BLaER1 (cell line): Measurements from ENCODE around the gene ANKRD31.
"Not testable (repeated sequence)": the region's sequence is repeated elsewhere in the genome, so short reads cannot be mapped to it uniquely, and the experiment has no call there.

Experiments used
- H3K27ac ChIP-seq: shearing (Covaris generic); formaldehyde crosslinking; 2 replicates; pipeline ENCODE4 v1.8.1; 2022
- H3K27me3 ChIP-seq: shearing (Covaris generic); formaldehyde crosslinking; 2 replicates; pipeline ENCODE4 v1.8.1; 2022
- H3K36me3 ChIP-seq: shearing (Covaris generic); formaldehyde crosslinking; 2 replicates; pipeline ENCODE4 v1.8.1; 2022
- H3K4me1 ChIP-seq: shearing (Covaris generic); formaldehyde crosslinking; 2 replicates; pipeline ENCODE4 v1.8.1; 2022
- H3K4me2 ChIP-seq: shearing (Covaris generic); formaldehyde crosslinking; 2 replicates; pipeline ENCODE4 v1.8.1; 2022
- H3K4me3 ChIP-seq: shearing (Covaris generic); formaldehyde crosslinking; 2 replicates; pipeline ENCODE4 v1.8.1; 2022
- H3K9ac ChIP-seq: shearing (Covaris generic); formaldehyde crosslinking; 2 replicates; pipeline ENCODE4 v1.8.1; 2022
- H3K9me3 ChIP-seq: shearing (Covaris generic); formaldehyde crosslinking; 2 replicates; pipeline ENCODE4 v1.8.1; 2022
- H4K20me1 ChIP-seq: shearing (Covaris generic); formaldehyde crosslinking; 2 replicates; pipeline ENCODE4 v1.8.1; 2022
- Cebpa-rat ChIP-seq: shearing (Covaris generic); IDR thresholded peaks from 2 replicates; pipeline ENCODE4 v1.8.1; 2022

ANKRD31 gene

GRCh38 chr5:75199071-75199470, 37.6 kb downstream of the ANKRD31 start:
- Histone ChIP-seq H3K27ac (no peak overlapping the region), H3K4me1 (no peaks in the 10 kb centered on the region), H3K9me3 (no peaks in the 10 kb centered on the region), H3K36me3 (no peaks in the 10 kb centered on the region), H3K4me2 (no peak overlapping the region), H3K9ac (no peak overlapping the region), H4K20me1 (no peaks in the 10 kb centered on the region), H3K4me3 (no peak overlapping the region), H3K27me3 (no peaks in the 10 kb centered on the region)
- TF ChIP-seq Cebpa-rat = no peak

DNA sequence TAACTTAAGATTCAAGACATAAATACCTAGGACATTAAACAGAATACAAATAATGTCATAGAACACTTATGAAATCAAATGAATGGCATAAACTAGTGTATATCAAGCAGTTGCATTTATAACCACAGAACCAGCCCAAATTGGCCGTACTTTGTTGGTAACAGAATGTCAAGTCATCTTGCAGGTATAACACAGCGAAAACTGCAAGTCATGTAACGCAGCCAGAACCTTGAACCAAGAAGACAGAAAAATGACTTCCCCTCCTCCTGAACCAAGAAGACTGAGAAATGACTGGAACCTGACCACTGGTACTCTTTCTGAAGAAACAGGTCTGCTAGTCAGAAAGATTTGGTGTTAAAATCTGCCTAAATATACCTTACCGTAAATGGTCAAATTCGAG, 38.9 kb downstream of the ANKRD31 start:
- no peaks in the 10 kb centered on the region for H4K20me1 ChIP-seq
- H3K4me1 ChIP-seq = no peaks in the 10 kb centered on the region
- no peaks in the 10 kb centered on the region for H3K36me3 ChIP-seq
- H3K9ac ChIP-seq = no peak overlapping the region
- H3K4me2 ChIP-seq = no peak overlapping the region
- H3K27me3 ChIP-seq = no peaks in the 10 kb centered on the region
- no peaks in the 10 kb centered on the region for H3K9me3 ChIP-seq
- no peak overlapping the region for H3K27ac ChIP-seq
- TF ChIP-seq Cebpa-rat = no peak
- H3K4me3 ChIP-seq = no peak overlapping the region

DNA sequence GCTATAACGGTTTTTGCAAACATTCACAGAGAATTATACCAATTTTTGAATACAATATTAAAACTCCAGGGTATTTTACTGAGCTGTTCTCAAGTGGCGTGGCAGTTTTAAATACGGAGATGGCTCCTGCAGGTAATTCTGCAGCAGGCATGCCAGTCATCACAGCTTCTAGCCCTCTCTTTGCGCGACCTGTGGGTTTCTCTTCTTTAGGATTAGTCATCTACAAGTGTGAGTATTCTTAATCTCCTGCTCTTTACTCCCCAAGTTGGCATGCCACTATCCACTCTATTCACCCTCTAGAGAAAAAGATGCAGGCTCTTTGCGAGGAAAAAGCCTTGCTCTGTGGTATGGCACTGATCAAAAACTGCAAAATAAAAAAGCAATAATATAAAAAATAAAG, 43.9 kb downstream of the ANKRD31 start:
- H3K36me3 ChIP-seq = no peaks in the 10 kb centered on the region
- TF ChIP-seq Cebpa-rat = no peak
- no peaks in the 10 kb centered on the region for H3K9me3 ChIP-seq
- no peaks in the 10 kb centered on the region for H3K27me3 ChIP-seq
- no peaks in the 10 kb centered on the region for H3K4me1 ChIP-seq
- no peak overlapping the region for H3K4me3 ChIP-seq
- H3K4me2 ChIP-seq = no peak overlapping the region
- H3K9ac ChIP-seq = no peak overlapping the region
- H4K20me1 ChIP-seq = no peaks in the 10 kb centered on the region
- no peak overlapping the region for H3K27ac ChIP-seq

DNA sequence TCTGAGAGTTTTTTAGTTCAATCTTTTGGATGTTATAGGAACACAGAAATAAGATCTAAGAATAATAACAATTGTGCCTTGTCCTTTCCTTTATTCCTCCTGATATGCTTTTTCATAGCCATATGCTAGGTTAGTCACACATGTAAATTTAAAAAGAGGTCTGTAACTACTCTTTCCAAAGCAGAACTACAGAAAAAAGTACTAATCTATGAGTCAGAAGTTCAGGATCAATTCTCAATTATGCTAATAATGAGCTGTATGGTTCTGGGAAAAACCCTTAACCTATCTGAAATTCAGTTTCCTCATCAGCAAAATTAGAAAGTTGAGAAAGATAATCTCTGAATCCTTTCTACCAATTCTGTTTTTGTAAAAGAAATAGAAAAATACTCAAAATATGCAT, 44.4 kb downstream of the ANKRD31 start:
- no peaks in the 10 kb centered on the region for H3K9me3 ChIP-seq
- no peaks in the 10 kb centered on the region for H4K20me1 ChIP-seq

DNA sequence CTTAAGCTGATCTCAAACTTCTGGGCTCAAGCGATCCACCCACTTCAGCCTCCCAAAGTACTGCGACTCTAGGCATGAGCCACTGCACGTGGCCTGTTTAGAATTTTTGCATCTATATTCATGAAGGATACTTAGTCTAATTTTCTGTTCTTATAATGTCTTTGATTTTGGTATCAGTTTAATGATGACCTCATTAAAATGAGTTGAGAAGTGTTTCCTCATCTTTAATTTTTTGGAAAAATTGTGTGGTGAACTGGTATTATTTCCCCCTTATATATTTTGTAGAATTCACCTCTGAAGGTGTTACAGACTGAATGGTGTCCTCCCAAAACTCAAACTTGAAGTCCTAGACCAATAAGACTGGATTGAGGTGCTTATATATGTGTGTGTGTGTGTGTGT, 46.5 kb downstream of the ANKRD31 start:
- no peak overlapping the region for H3K9ac ChIP-seq
- no peaks in the 10 kb centered on the region for H3K4me1 ChIP-seq
- H3K4me2 ChIP-seq = no peak overlapping the region
- no peaks in the 10 kb centered on the region for H3K36me3 ChIP-seq
- H4K20me1 ChIP-seq = no peaks in the 10 kb centered on the region
- no peaks in the 10 kb centered on the region for H3K9me3 ChIP-seq
- no peak overlapping the region for H3K4me3 ChIP-seq
- no peaks in the 10 kb centered on the region for H3K27me3 ChIP-seq
- no peak for TF ChIP-seq Cebpa-rat
- H3K27ac ChIP-seq = no peak overlapping the region

More for the DNA sequence above, 44.4 kb downstream of the ANKRD31 start:
- no peaks in the 10 kb centered on the region for H3K27me3 ChIP-seq
- TF ChIP-seq Cebpa-rat = no peak
- no peak overlapping the region for H3K27ac ChIP-seq
- no peak overlapping the region for H3K4me3 ChIP-seq
- H3K9ac ChIP-seq = no peak overlapping the region
- H3K36me3 ChIP-seq = no peaks in the 10 kb centered on the region
- H3K4me2 ChIP-seq = no peak overlapping the region
- H3K4me1 ChIP-seq = no peaks in the 10 kb centered on the region

GRCh38 chr5:75189353-75189752, 47.3 kb downstream of the ANKRD31 start:
- no peaks in the 10 kb centered on the region for H3K4me1 ChIP-seq
- H3K9ac ChIP-seq = no peak overlapping the region
- H3K27me3 ChIP-seq = no peaks in the 10 kb centered on the region
- H3K4me3 ChIP-seq = no peak overlapping the region
- H3K4me2 ChIP-seq = no peak overlapping the region
- TF ChIP-seq Cebpa-rat = no peak
- H3K9me3 ChIP-seq = no peaks in the 10 kb centered on the region
- H3K36me3 ChIP-seq = no peaks in the 10 kb centered on the region
- no peak overlapping the region for H3K27ac ChIP-seq
- H4K20me1 ChIP-seq = no peaks in the 10 kb centered on the region

DNA sequence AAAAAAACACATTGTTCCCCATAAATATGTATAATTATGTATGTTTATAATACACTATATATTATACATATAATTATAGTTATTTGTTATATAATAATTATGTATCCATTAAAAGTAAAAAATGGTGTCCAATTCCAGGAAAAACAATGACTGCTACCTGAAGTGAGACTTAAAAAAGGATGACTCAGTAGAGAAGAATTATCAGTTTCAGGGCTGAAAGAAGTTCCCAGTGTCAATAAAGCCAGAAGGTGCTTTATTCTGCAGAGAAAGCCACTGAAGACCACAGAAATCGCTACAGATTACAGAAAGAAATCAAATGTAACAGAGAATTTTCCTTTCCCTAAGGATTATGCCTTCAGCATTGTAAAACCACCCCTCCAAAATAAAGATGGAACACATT, 50.9 kb downstream of the ANKRD31 start:
- TF ChIP-seq Cebpa-rat = no peak
- no peaks in the 10 kb centered on the region for H3K27me3 ChIP-seq
- H3K36me3 ChIP-seq = no peaks in the 10 kb centered on the region
- no peak overlapping the region for H3K4me2 ChIP-seq
- H3K27ac ChIP-seq = no peak overlapping the region
- no peak overlapping the region for H3K9ac ChIP-seq
- no peaks in the 10 kb centered on the region for H3K4me1 ChIP-seq
- H3K9me3 ChIP-seq = no peaks in the 10 kb centered on the region
- H4K20me1 ChIP-seq = no peaks in the 10 kb centered on the region
- H3K4me3 ChIP-seq = no peak overlapping the region

DNA sequence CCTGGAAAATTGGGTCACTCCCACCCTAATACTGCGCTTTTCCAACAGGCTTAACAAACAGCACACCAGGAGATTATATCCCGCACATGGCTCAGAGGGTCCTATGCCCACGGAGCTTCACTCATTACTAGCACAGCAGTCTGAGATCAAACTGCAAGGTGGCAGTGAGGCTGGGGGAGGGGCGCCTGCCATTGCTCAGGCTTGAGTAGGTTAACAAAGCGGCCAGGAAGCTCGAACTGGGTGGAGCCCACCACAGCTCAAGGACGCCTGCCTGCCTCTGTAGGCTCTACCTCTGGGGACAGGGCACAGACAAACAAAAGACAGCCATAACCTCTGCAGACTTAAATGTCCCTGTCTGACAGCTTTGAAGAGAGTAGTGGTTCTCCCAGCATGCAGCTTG, 60.7 kb downstream of the ANKRD31 start:
- not testable (repeated sequence) for H3K4me1 ChIP-seq

DNA sequence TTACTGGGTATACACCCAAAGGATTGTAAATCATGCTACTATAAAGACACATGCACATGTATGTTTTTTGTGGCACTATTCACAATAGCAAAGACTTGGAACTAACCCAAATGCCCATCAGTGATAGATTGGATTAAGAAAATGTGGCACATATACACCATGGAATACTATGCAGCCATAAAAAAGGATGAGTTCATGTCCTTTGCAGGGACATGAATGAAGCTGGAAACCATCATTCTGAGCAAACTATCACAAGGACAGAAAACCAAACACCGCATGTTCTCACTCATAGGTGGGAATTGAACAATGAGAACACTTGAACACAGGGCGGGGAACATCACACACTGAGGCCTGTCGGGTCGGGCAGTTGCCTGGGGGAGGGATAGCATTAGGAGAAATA, 61.8 kb downstream of the ANKRD31 start:
- not testable (repeated sequence) for H4K20me1 ChIP-seq, H3K4me1 ChIP-seq, H3K27ac ChIP-seq, H3K27me3 ChIP-seq, H3K4me3 ChIP-seq, H3K4me2 ChIP-seq, H3K9ac ChIP-seq, H3K36me3 ChIP-seq
- H3K9me3 ChIP-seq = peaks cover 16% of the 10 kb centered on the region; the same call in 1 of the 2 replicates

More for the DNA sequence above, 60.7 kb downstream of the ANKRD31 start:
- not testable (repeated sequence) for H3K36me3 ChIP-seq, H3K27me3 ChIP-seq, H3K9ac ChIP-seq, H3K27ac ChIP-seq, H3K4me3 ChIP-seq, H3K4me2 ChIP-seq, H4K20me1 ChIP-seq
- H3K9me3 ChIP-seq = peaks cover 16% of the 10 kb centered on the region; the same call in 1 of the 2 replicates

- Histone ChIP-seq H3K9ac (no peak overlapping the region), H3K36me3 (no peaks in the 10 kb centered on the region), H3K27ac (no peak overlapping the region), H4K20me1 (no peaks in the 10 kb centered on the region), H3K27me3 (no peaks in the 10 kb centered on the region), H3K4me3 (no peak overlapping the region), H3K4me2 (no peak overlapping the region), H3K4me1 (peaks cover 8% of the 10 kb centered on the region; the same call in 1 of the 2 replicates), H3K9me3 (0 out of 2 replicates have a peak, but pooled peaks cover 6% of the 10 kb centered on the region)
- no peak for TF ChIP-seq Cebpa-rat
Observed at GRCh38 chr5:75169516-75169915, 67.2 kb downstream of the ANKRD31 start.

DNA sequence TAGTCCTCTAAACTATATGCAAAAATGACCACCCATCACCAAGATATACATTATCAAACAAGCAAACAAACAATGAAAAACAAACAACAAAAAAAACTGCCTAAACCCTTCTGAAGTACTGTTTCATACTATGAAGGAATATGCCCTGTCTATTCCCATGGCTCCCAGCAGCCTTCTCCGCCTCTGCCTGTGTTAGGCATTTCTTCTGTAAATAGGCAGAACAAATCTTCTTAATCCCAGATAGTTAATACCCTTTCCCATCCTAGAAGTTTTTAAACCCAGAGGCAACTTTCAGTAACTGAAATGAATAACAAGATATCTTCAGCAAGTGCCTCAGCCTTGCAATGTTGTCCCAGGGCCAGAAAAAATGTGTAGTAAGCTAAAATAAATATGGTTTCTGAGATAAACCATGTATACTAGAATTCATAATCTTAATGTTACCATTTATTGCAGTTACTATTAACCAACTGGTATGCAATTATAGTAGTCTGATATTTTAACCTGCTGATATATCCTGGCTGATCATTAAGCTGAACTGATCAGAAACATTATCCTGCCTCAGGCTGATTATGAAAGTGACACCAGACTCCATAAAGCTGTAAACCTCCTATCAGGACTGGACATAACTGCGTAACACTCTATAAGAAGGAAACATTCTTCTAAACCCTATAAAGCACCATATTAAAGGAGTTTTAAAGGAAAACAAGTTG, 68.5 kb downstream of the ANKRD31 start:
- Histone ChIP-seq H3K27me3 (no peaks in the 10 kb centered on the region), H3K4me3 (no peak overlapping the region), H3K9ac (no peak overlapping the region), H3K9me3 (no peaks in the 10 kb centered on the region; the same call in 1 of the 2 replicates), H4K20me1 (no peaks in the 10 kb centered on the region), H3K36me3 (no peaks in the 10 kb centered on the region), H3K27ac (no peak overlapping the region), H3K4me1 (peaks cover 8% of the 10 kb centered on the region; the same call in 1 of the 2 replicates), H3K4me2 (no peak overlapping the region)
- TF ChIP-seq Cebpa-rat = no peak
